Activated gamma-delta T cell treated with Interleukin-2 at 50 U/mL for 16 hours (primary cell): ENCODE results near the gene MIEF2.
"Not testable (repeated sequence)": the region's sequence is repeated elsewhere in the genome, so short reads cannot be mapped to it uniquely, and the experiment has no call there.

ENCODE experiments used
- DNase-seq: peaks from one replicate; pipeline ENCODE4 v3.0.0-alpha.2; 2020

Gene MIEF2

GRCh38 chr17:18257268-18257981 lies 3.0 kb upstream of the MIEF2 start:
- no peak for DNase-seq

GRCh38 chr17:18257982-18258355 lies 2.5 kb upstream of the MIEF2 start:
- DNase-seq = peak; percentile 36

GRCh38 chr17:18258356-18259038 lies 2.0 kb upstream of the MIEF2 start, which contains the start of gene FLII:
TSS of gene FLII (minus strand) at chr17:18258738. CDS start at chr17:18258690, 48 bp downstream.
- DNase-seq = peak; percentile 47

- no peak for DNase-seq
Observed at GRCh38 chr17:18259621-18260331, 686 bp upstream of the MIEF2 start.

- DNase-seq = peak; percentile 29
Observed at GRCh38 chr17:18261146-18261515, 669 bp downstream of the MIEF2 start.

- no peak for DNase-seq
Observed at GRCh38 chr17:18261659-18262058, 1.2 kb downstream of the MIEF2 start.

GRCh38 chr17:18262111-18262510 lies 1.6 kb downstream of the MIEF2 start:
- DNase-seq = no peak

GRCh38 chr17:18262641-18263040 lies 2.2 kb downstream of the MIEF2 start:
- no peak for DNase-seq

- DNase-seq = no peak
Observed at GRCh38 chr17:18263885-18264682, 3.6 kb downstream of the MIEF2 start.

- peak; percentile 26 for DNase-seq
Observed at GRCh38 chr17:18267366-18267765, 6.9 kb downstream of the MIEF2 start.

- no peak for DNase-seq
Observed at GRCh38 chr17:18267927-18268711, 7.7 kb downstream of the MIEF2 start.

GRCh38 chr17:18270046-18270931 lies 9.8 kb downstream of the MIEF2 start:
- DNase-seq = no peak

GRCh38 chr17:18277076-18277475 lies 16.6 kb downstream of the MIEF2 start:
- no peak for DNase-seq

- no peak for DNase-seq
Observed at GRCh38 chr17:18278867-18279266, 18.4 kb downstream of the MIEF2 start.

GRCh38 chr17:18280249-18280648 lies 19.8 kb downstream of the MIEF2 start:
- DNase-seq = no peak

GRCh38 chr17:18280766-18281371 lies 20.4 kb downstream of the MIEF2 start:
- DNase-seq = no peak

- DNase-seq = no peak
Observed at GRCh38 chr17:18281788-18282187, 21.3 kb downstream of the MIEF2 start.

GRCh38 chr17:18285296-18285695 lies 24.8 kb downstream of the MIEF2 start:
- DNase-seq = no peak

- no peak for DNase-seq
Observed at GRCh38 chr17:18291718-18292540, 31.5 kb downstream of the MIEF2 start.

- DNase-seq = not testable (repeated sequence)
Observed at GRCh38 chr17:18298061-18298460, 37.6 kb downstream of the MIEF2 start.
